Measurements from ENCODE around the gene ANLN.

ANLN gene

DNA sequence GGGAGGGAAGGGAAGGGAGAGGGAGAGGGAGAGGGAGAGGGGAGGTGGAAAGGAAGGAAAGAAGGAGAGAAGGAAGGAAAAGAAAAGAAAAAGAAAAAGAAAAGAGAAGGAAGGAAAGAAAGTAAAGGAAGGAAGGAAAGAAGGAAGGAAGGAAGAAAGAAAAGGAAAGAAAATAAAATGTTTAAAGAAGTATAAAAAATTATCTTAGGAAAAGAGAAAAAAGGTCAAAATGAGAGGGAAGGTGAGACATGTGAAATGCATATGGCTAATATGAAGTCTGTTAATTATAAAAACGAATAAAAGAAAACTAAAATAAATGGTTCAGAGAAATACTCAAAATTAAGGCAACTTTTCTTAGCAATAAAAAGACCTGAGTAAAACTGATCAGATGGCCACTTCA is 46.1 kb upstream of the ANLN start:
- Histone ChIP-seq H3K4me1 (ENCODE audit: control insufficient read depth, insufficient read depth, low read length) (no peaks in the 10 kb centered on the region; the same call in 1 of the 2 replicates), H3K4me3 (ENCODE audit: low read depth, low read length) (no peak overlapping the region), H3K36me3 (ENCODE audit: control insufficient read depth in 2 of 2, insufficient read depth in 1 of 2, low read length in 2 of 2) (no peaks in the 10 kb centered on the region), H3K9me3 (ENCODE audit: control insufficient read depth, insufficient read depth, low read depth, low read length) (no peaks in the 10 kb centered on the region), H3K27ac (ENCODE audit: extremely low read depth, low read depth, low read length) (no peak overlapping the region)
- TF ChIP-seq ZNF555 (tag by site-specific recombination; conservative IDR thresholded peaks at IDR 0.05), result no peak
- TF ChIP-seq ZNF366 (tag by site-specific recombination; conservative IDR thresholded peaks at IDR 0.05), result peak; percentile 46
- TF ChIP-seq PRDM1 (tag by site-specific recombination; IDR thresholded peaks at IDR 0.05), result 0 out of 2 replicates have a peak, but pooled peaks have one; percentile 8
- ChIA-PET CTCF (no interaction called here), POLR2A (no interaction called here)

GRCh38 chr7:36344622-36345021 is 45.0 kb upstream of the ANLN start:
- ChIA-PET POLR2A (no interaction called here), CTCF (no interaction called here)
- no peak overlapping the region for H3K4me3 ChIP-seq (ENCODE audit: low read depth, low read length)
- H3K27ac ChIP-seq (ENCODE audit: extremely low read depth, low read depth, low read length), result no peak overlapping the region
- no peaks in the 10 kb centered on the region; the same call in none of the 2 replicates for H3K4me1 ChIP-seq (ENCODE audit: control insufficient read depth, insufficient read depth, low read length)
- H3K9me3 ChIP-seq (ENCODE audit: control insufficient read depth, insufficient read depth, low read depth, low read length), result no peaks in the 10 kb centered on the region
- no peak for TF ChIP-seq ZNF510 (tag by site-specific recombination; IDR thresholded peaks at IDR 0.05; ENCODE audit: insufficient replicate concordance)
- no peak for TF ChIP-seq ZNF335 (tag by site-specific recombination; conservative IDR thresholded peaks at IDR 0.05)
- TF ChIP-seq ZNF175 (tag by site-specific recombination; IDR thresholded peaks at IDR 0.05), result no peak
- no peak for TF ChIP-seq ZBTB17 (tag by site-specific recombination; IDR thresholded peaks at IDR 0.05)
- TF ChIP-seq ZNF521 (tag by site-specific recombination; IDR thresholded peaks at IDR 0.05), result no peak
- TF ChIP-seq ZNF23 (tag by site-specific recombination; IDR thresholded peaks at IDR 0.05; ENCODE audit: borderline replicate concordance), result no peak
- TF ChIP-seq, protein P1, sequence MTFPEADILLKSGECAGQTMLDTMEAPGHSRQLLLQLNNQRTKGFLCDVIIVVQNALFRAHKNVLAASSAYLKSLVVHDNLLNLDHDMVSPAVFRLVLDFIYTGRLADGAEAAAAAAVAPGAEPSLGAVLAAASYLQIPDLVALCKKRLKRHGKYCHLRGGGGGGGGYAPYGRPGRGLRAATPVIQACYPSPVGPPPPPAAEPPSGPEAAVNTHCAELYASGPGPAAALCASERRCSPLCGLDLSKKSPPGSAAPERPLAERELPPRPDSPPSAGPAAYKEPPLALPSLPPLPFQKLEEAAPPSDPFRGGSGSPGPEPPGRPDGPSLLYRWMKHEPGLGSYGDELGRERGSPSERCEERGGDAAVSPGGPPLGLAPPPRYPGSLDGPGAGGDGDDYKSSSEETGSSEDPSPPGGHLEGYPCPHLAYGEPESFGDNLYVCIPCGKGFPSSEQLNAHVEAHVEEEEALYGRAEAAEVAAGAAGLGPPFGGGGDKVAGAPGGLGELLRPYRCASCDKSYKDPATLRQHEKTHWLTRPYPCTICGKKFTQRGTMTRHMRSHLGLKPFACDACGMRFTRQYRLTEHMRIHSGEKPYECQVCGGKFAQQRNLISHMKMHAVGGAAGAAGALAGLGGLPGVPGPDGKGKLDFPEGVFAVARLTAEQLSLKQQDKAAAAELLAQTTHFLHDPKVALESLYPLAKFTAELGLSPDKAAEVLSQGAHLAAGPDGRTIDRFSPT (tag by site-specific recombination; IDR thresholded peaks at IDR 0.05), result no peak
- no peak for TF ChIP-seq ZNF394 (tag by site-specific recombination; IDR thresholded peaks at IDR 0.05; ENCODE audit: borderline replicate concordance)
- no peak for TF ChIP-seq ZNF280D (tag by site-specific recombination; IDR thresholded peaks at IDR 0.05)
- TF ChIP-seq ZNF248 (tag by site-specific recombination; IDR thresholded peaks at IDR 0.05), result no peak
- TF ChIP-seq ZNF692 (tag by site-specific recombination; IDR thresholded peaks at IDR 0.05), result no peak
- TF ChIP-seq ZNF391 (tag by site-specific recombination; IDR thresholded peaks at IDR 0.05; ENCODE audit: borderline replicate concordance, low read depth), result no peak
- no peaks in the 10 kb centered on the region for H3K36me3 ChIP-seq (ENCODE audit: control insufficient read depth in 2 of 2, insufficient read depth in 1 of 2, low read length in 2 of 2)

All from HEK293 (cell line).